Ascending aorta (tissue), 2 donors: ENCODE data around the gene PLXDC1. TPM values are rescaled to one million over a fixed set of nuclear protein-coding genes. Genes with fewer than 3 reads are reported as not detected.
A peak's percentile ranks its signal among the peaks of the same experiment; 100 is the strongest.

Experiments
- DNase-seq, 2 donors: peaks; one replicate each; pipeline ENCODE4 v3.0.0-alpha.2; 2019; ENCODE audit warnings: low spot score in 2 of 2
- H3K27ac ChIP-seq, 2 donors: fragments of 200-600 bp; sonication (generic); one replicate each; pipeline ENCODE4 v1.5.1; 2016 to 2017; ENCODE audit warnings: mild to moderate bottlenecking in 1 of 2
- H3K27me3 ChIP-seq: fragments of 200-600 bp; sonication (generic); one replicate; pipeline ENCODE4 v1.5.1; 2017
- H3K36me3 ChIP-seq, 2 donors: fragments of 200-600 bp; sonication (generic); one replicate each; pipeline ENCODE4 v1.5.1; 2016
- H3K4me1 ChIP-seq, 2 donors: fragments of 200-600 bp; sonication (generic); one replicate each; pipeline ENCODE4 v1.5.1; 2016 to 2017; ENCODE audit warnings: mild to moderate bottlenecking in 1 of 2
- H3K4me3 ChIP-seq, 2 donors: fragments of 200-600 bp; sonication (generic); one replicate each; pipeline ENCODE4 v1.5.1; 2016 to 2017; ENCODE audit warnings: mild to moderate bottlenecking in 1 of 2
- H3K9me3 ChIP-seq, 2 donors: fragments of 200-600 bp; sonication (generic); one replicate each; pipeline ENCODE4 v1.5.1; 2016
- CTCF ChIP-seq, 3 experiments: fragments of 200-600 bp in 2 of 3; fragments of 450-650 bp in 1 of 3; sonication (generic) in 2 of 3; IDR thresholded peaks; one replicate each; pipeline ENCODE4 v1.5.1; 2016 to 2019; ENCODE audit warnings: antibody characterized with exemption in 3 of 3, mild to moderate bottlenecking in 1 of 3, moderate library complexity in 1 of 3
- intact Hi-C: fragments of 100-400 bp; cut with DNase I; formaldehyde crosslinking; loops from one replicate; pipeline ENCODE4 v1.15.1; 2023
- total RNA-seq: library from RNA; depleted of rRNA; stranded (reverse); fragments of >200 nt; gene quantifications from one replicate; pipeline ENCODE4 v1.1.0, GENCODE V29; 2016

The PLXDC1 gene
- total RNA-seq, 1 donor from 2014 or later = 23.8 TPM

- no peak overlapping the region for H3K27ac ChIP-seq
- H3K4me1 ChIP-seq = peaks cover 0 to 5% of the 10 kb centered on the region in 2 donors
- no peaks in the 10 kb centered on the region for H3K27me3 ChIP-seq
- intact Hi-C loops = no loop called here
- peaks cover 30 to 43% of the 10 kb centered on the region in 2 donors for H3K36me3 ChIP-seq
- no peaks in the 10 kb centered on the region for H3K9me3 ChIP-seq
- DNase-seq = no peak
- no peak overlapping the region for H3K4me3 ChIP-seq
- no peak for TF ChIP-seq CTCF (IDR thresholded peaks at IDR 0.05)
Observed at GRCh38 chr17:39175695-39176093, 24.3 kb upstream of the PLXDC1 start.

DNA sequence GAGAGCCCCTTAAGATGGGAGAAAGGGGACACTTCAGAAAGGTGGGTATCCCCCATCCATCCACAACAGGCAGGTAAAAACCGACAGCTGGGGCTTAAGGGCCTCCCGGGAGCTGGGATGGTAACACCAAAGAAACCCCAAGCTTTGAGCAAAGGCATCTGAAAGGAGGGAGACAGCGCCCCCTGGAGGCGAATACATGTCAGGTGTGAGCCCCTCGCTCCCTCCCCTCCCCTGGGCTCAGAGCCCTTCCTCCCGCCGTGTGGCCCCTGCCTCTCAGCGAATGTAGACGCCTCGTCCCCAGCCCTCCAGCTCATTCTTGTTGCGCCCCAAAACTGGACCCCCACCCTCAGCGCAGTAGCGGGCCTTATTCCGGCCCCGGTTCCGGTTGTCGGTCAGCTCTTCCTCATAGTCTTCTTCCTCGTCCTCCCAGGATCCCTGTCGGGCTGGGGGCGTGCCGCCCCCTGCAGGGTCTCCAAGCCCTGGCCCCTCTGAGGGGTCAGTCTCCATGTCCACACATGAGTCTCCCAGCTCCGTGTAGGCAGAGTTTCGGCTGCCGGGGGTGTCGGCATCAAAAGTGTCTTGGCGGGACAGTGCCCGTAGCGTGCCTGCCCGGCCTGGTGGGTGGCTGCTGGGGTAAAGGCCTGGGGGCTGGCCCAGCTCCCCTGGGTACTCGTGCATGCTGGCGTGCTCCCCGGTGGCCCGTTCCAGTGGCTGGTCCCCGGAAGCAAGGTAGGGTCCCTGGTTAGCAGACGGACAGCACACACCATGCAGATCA, 23.7 kb upstream of the PLXDC1 start:
- H3K27me3 ChIP-seq = no peaks in the 10 kb centered on the region
- H3K27ac ChIP-seq = no peak overlapping the region
- TF ChIP-seq CTCF (IDR thresholded peaks at IDR 0.05) = peak; percentile 77 to 88 (median 83)
- H3K4me3 ChIP-seq = no peak overlapping the region
- H3K36me3 ChIP-seq = peaks cover 30 to 37% of the 10 kb centered on the region in 2 donors
- H3K9me3 ChIP-seq = no peaks in the 10 kb centered on the region
- peak in 1 of 2 donors; percentile 89 for DNase-seq
- peaks cover 0 to 5% of the 10 kb centered on the region in 2 donors for H3K4me1 ChIP-seq
- intact Hi-C loops = no loop called here

- no peak for TF ChIP-seq CTCF (IDR thresholded peaks at IDR 0.05)
- intact Hi-C loops = no loop called here
- no peak for DNase-seq
- peak overlapping the region in 1 of 2 donors; percentile 11 for H3K27ac ChIP-seq
- peaks cover 29 to 30% of the 10 kb centered on the region in 2 donors for H3K36me3 ChIP-seq
- H3K4me1 ChIP-seq = peaks cover 0 to 5% of the 10 kb centered on the region in 2 donors
- no peaks in the 10 kb centered on the region for H3K9me3 ChIP-seq
- no peak overlapping the region for H3K4me3 ChIP-seq
- H3K27me3 ChIP-seq = no peaks in the 10 kb centered on the region
Observed at GRCh38 chr17:39173526-39174274, 22.3 kb upstream of the PLXDC1 start.

DNA sequence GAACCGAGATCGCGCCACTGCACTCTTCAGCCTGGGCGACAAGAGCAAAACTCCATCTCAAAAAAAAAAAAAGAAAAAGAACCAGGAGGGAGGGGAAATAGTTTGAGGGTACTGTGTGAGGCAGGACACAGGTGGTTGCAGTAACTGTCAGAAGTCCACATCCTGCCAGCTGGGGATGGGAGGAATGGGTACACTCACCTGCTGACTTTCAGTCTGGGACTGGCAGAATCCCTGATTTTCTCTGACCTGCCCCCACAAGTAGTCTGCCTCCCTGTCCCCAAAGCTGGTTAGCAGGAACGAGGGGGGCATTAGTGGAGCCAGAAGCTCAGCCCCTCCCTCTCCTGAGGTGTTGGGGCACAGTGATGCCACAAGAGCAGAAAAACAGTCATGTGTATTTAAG, 21.6 kb upstream of the PLXDC1 start:
- Histone ChIP-seq H3K9me3 (no peaks in the 10 kb centered on the region), H3K4me1 (peaks cover 0 to 5% of the 10 kb centered on the region in 2 donors), H3K36me3 (peaks cover 28 to 29% of the 10 kb centered on the region in 2 donors), H3K27ac (no peak overlapping the region), H3K4me3 (no peak overlapping the region), H3K27me3 (no peaks in the 10 kb centered on the region)
- intact Hi-C loops = no loop called here
- no peak for TF ChIP-seq CTCF (IDR thresholded peaks at IDR 0.05)
- no peak for DNase-seq

- Histone ChIP-seq H3K27me3 (no peaks in the 10 kb centered on the region), H3K4me1 (peaks cover 0 to 5% of the 10 kb centered on the region in 2 donors), H3K9me3 (no peaks in the 10 kb centered on the region), H3K27ac (no peak overlapping the region), H3K4me3 (no peak overlapping the region), H3K36me3 (peaks cover 18 to 19% of the 10 kb centered on the region in 2 donors)
- DNase-seq = no peak
- intact Hi-C loops = no loop called here
- TF ChIP-seq CTCF (IDR thresholded peaks at IDR 0.05) = no peak
Observed at GRCh38 chr17:39171933-39172332, 20.5 kb upstream of the PLXDC1 start.
